ENCODE results near the gene NUDT2. TPM values are rescaled to one million over a fixed set of nuclear protein-coding genes. Genes with fewer than 3 reads are reported as not detected.
A peak's percentile ranks its signal among the peaks of the same experiment; 100 is the strongest.
"Not testable (repeated sequence)": the region's sequence is repeated elsewhere in the genome, so short reads cannot be mapped to it uniquely, and the experiment has no call there.

Gene NUDT2
- 10 to 100 TPM; 28.9 to 29.7 TPM for total RNA-seq

DNA sequence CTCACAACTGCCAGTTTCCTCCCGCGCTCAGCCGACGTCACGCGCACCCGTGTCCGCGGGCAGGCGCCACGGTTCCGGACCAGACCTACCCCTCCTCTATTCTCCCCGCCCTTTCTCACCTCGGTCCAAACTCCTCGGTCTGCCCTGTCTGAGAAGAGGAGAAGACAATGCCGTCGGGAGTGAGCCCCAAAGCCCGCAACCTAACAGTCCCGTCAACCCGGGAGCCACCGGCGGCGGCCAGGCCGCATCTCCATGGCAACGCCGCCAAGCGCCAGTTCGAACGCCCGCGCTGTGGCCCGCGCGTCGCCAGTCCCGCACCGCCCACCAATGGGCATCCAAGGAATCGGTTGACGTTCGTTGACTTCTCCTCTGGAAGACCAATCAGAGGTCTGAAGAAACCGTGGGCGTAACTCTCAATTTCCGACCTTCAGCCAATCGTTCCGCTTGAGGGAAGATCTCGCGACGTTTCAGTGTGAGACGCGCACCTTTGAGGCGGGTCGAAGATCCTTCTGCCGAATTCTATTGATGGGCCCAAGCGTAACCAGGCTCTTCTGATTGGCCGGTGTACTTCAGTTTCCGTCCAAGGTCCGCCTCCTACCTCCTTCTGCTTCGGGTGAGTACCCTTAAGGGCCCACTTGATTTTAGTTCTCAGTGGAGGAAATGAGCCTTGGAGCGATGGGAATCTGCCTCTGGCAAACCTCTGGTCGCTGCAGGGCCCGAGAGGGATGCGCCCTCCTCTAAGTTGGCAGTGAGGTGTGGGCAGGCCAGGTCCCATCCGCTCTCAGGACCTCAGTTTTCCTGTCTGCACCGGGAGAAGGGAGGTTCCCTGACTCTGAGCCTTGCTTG is at the start of gene NUDT2, which contains the start of gene KIF24:
NUDT2 (plus strand) TSS at position 583 of the 846 bp plus-strand sequence. CDS start 9,471 bp downstream, outside the sequence.
KIF24 (minus strand) TSS at position 282 of the 846 bp plus-strand sequence. CDS start 17,922 bp downstream, outside the sequence.
- peak within 1 kb of the TSS; percentile 95 for H3K27ac Mint-ChIP-seq
- DNase-seq (peak; percentile 99), ATAC-seq (peak; percentile 93)
- peak within 1 kb of the TSS; percentile 90 for H3K4me3 Mint-ChIP-seq
- CTCF ChIA-PET: no interaction called here
- H3K27me3 Mint-ChIP-seq: no peaks in the 10 kb centered on the region
- H3K36me3 Mint-ChIP-seq: no peaks in the 10 kb centered on the region
- H3K4me1 Mint-ChIP-seq: peaks cover 35% of the 10 kb centered on the region
- no peaks in the 10 kb centered on the region for H3K9me3 Mint-ChIP-seq (ENCODE audit: low read depth)

DNA sequence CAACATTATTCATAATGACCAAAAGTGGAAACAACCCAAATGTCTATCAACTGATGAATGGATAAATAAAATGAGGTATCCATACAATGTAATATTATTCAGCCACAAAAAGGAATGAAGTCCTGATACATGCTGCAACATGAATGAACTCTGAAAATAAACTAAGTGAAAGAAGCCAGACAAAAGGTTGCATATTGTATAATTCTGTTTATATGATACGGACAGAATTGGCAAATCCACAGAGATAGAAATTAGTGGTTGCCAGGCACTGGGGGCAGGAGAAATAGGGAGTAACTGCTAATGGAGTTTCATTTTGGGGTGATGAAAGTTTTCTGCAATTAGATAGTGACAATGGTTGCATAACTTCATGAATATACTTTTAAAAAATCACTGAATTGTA is 47.3 kb upstream of the NUDT2 start:
- CTCF ChIA-PET: no interaction called here
- Mint-ChIP-seq H3K27me3 (no peaks in the 10 kb centered on the region), H3K9me3 (ENCODE audit: low read depth) (no peaks in the 10 kb centered on the region), H3K27ac (no peak overlapping the region), H3K4me3 (no peak overlapping the region), H3K36me3 (peaks cover 20% of the 10 kb centered on the region), H3K4me1 (peaks cover 6% of the 10 kb centered on the region)
- DNase-seq (no peak), ATAC-seq (no peak)

DNA sequence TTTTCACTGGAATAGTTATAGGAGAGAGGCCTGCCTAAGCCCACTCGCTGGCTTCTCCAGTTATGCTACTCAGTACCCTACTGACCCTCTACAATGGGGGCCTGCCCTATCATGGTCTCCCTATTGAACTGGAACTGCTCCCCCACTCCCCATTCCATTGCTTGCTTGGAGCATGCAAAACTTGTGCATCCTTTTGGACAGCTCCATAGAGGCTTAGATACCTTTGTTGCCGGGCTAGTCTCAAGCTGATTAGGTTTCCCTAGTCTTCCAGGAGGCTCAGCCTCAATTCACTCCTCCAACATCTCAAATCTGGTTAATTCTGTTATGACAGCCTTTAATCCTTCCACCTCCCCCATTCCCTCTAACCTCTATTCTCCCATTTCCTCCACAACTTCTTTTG is 40.2 kb upstream of the NUDT2 start:
- Mint-ChIP-seq H3K9me3 (ENCODE audit: low read depth) (no peaks in the 10 kb centered on the region), H3K36me3 (peaks cover 17% of the 10 kb centered on the region), H3K4me1 (no peaks in the 10 kb centered on the region), H3K27me3 (no peaks in the 10 kb centered on the region), H3K27ac (no peak overlapping the region), H3K4me3 (no peak overlapping the region)
- DNase-seq (no peak), ATAC-seq (no peak)
- CTCF ChIA-PET: no interaction called here

DNA sequence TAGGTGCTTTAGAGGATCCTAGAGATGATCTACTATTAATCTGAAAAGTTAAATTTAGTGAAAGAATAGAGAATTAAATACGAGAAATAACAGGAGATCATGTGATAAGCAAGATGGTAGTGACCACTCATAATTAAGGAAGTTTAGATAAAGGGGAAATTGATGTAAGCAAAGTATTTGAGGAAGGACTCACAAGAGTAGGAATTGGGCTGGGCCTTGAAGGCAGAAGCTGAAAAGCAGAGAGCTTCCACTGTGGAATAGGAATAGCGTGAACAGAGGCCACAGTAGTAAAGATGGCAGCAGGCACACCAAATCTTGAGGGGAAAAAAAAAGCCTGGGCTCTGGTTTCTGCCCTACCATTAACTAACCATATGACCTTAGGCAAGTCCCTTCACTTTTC is 38.3 kb upstream of the NUDT2 start:
- Mint-ChIP-seq H3K4me1 (no peaks in the 10 kb centered on the region), H3K36me3 (peaks cover 15% of the 10 kb centered on the region), H3K27ac (no peak overlapping the region), H3K9me3 (ENCODE audit: low read depth) (no peaks in the 10 kb centered on the region), H3K4me3 (no peak overlapping the region), H3K27me3 (no peaks in the 10 kb centered on the region)
- CTCF ChIA-PET: no interaction called here
- DNase-seq: no peak
- no peak for ATAC-seq

DNA sequence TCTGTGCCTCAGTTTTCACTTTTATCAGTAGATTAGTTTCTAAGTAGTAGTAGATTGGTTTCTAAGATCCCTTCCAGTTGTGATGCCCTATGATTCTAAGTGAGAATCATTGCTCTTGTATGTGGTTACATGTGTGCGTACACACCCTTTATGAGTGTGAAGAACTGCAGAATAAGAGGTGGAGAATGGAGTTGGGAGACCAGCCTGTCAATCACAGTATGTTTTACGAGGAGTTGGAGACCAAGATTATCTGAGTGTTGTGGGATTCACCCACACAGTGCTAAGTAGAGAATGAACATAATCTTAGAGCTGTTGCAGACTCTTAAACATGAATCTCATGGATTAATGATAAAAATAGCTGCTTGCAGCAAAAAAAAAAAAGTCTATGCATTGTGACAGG is 37.9 kb upstream of the NUDT2 start:
- no peaks in the 10 kb centered on the region for H3K27me3 Mint-ChIP-seq
- ATAC-seq (no peak), DNase-seq (no peak)
- no peak overlapping the region for H3K4me3 Mint-ChIP-seq
- no peaks in the 10 kb centered on the region for H3K4me1 Mint-ChIP-seq
- H3K9me3 Mint-ChIP-seq (ENCODE audit: low read depth): no peaks in the 10 kb centered on the region
- peaks cover 11% of the 10 kb centered on the region for H3K36me3 Mint-ChIP-seq
- H3K27ac Mint-ChIP-seq: no peak overlapping the region
- CTCF ChIA-PET: no interaction called here

DNA sequence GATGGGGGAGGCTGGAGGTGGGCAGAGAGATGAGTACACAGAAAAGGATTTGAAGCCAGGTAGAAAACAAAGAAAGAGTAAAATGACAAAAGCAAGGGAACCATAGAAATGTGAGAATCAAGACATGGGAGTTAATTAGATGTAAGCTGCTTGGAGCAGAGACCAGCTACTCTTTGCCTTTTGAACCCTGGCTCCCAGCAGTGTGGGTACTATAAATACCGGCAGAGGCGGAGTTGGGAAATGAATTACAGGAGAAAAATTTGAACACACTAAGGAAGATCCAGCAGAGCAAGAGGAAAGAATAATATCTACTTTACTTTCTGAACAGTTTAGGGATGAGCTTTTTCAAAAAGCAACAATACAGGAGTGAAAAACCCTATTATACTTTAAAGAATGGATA is 36.8 kb upstream of the NUDT2 start:
- H3K36me3 Mint-ChIP-seq: peaks cover 5% of the 10 kb centered on the region
- no peaks in the 10 kb centered on the region for H3K27me3 Mint-ChIP-seq
- no peak overlapping the region for H3K27ac Mint-ChIP-seq
- H3K9me3 Mint-ChIP-seq (ENCODE audit: low read depth): no peaks in the 10 kb centered on the region
- DNase-seq: no peak
- no peaks in the 10 kb centered on the region for H3K4me1 Mint-ChIP-seq
- CTCF ChIA-PET: interaction anchor here (1.8 kb wide), 1 partner anchor 39 kb away, joined by 5 read pairs; no protein-coding TSS in a partner anchor
- no peak overlapping the region for H3K4me3 Mint-ChIP-seq
- no peak for ATAC-seq

DNA sequence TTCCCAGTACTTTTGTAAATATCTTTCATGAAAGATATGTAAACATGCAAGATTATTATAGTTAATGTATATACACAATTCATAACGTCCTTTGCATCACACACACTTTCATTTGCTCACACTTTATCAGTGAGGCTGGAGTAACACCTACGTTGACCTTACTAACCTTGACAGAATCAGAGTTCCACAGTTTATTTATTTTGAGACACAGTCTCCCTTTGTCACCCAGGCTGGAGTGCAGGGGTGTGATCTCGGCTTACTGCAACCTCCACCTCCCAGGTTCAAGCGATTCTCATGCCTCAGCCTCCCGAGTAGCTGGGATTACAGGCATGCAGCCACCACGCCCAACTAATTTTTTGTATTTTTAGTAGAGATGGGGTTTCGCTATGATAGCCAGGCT is 28.3 kb upstream of the NUDT2 start:
- not testable (repeated sequence) for ATAC-seq; DNase-seq; H3K27me3 Mint-ChIP-seq; H3K4me1 Mint-ChIP-seq; H3K27ac Mint-ChIP-seq; H3K36me3 Mint-ChIP-seq; H3K9me3 Mint-ChIP-seq (ENCODE audit: low read depth); H3K4me3 Mint-ChIP-seq
- CTCF ChIA-PET: interaction anchor here (0.7 kb wide), 1 partner anchor 177 kb away, joined by 3 read pairs; no protein-coding TSS in a partner anchor

DNA sequence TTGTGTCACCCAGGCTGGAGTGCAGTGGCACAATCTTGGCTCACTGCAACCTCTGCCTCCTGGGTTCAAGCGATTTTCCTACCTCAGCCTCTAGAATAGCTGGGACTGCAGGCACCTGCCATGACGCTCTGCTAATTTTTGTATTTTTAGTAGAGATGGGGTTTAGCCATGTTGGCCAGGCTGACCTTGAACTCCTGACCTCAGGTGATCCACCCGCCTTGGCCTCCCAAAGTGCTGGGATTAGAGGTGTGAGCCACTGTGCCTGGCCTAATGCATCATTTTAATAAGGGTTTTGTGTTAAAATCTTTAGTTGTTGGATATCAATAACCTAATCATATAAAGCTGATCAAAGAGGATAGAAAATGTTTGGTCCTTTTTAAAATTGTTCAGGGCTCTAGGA is 21.1 kb upstream of the NUDT2 start:
- H3K36me3 Mint-ChIP-seq: not testable (repeated sequence)

DNA sequence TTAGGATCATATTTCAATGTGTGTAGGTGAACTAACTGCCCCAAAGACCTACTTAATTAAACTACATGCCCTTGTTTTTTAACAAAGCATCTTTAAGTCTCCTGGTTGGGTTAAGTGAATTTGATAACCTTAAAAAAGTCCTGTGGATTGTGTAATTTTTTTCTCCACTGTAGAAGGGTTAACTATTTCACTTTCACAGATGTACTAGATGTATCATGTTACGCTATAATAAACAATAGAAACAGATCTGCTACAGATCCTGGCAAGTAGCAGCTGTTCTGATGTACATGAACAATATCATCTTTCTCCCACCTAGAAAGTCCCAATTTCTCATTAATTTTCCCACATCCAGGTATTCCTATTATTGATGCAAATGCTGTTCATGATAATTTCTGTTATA is 19.2 kb upstream of the NUDT2 start:
- ATAC-seq (no peak), DNase-seq (no peak)
- no peaks in the 10 kb centered on the region for H3K4me1 Mint-ChIP-seq
- no peaks in the 10 kb centered on the region for H3K9me3 Mint-ChIP-seq (ENCODE audit: low read depth)
- H3K36me3 Mint-ChIP-seq: peaks cover 3% of the 10 kb centered on the region
- no peak overlapping the region for H3K4me3 Mint-ChIP-seq
- H3K27ac Mint-ChIP-seq: no peak overlapping the region
- CTCF ChIA-PET: no interaction called here
- H3K27me3 Mint-ChIP-seq: no peaks in the 10 kb centered on the region

More for the DNA sequence above, 21.1 kb upstream of the NUDT2 start:
- not testable (repeated sequence) for ATAC-seq; H3K27ac Mint-ChIP-seq; H3K9me3 Mint-ChIP-seq (ENCODE audit: low read depth); H3K27me3 Mint-ChIP-seq; H3K4me1 Mint-ChIP-seq; DNase-seq; H3K4me3 Mint-ChIP-seq
- CTCF ChIA-PET: interaction anchor here (0.7 kb wide), 1 partner anchor 20 kb away, joined by 3 read pairs; no protein-coding TSS in a partner anchor

DNA sequence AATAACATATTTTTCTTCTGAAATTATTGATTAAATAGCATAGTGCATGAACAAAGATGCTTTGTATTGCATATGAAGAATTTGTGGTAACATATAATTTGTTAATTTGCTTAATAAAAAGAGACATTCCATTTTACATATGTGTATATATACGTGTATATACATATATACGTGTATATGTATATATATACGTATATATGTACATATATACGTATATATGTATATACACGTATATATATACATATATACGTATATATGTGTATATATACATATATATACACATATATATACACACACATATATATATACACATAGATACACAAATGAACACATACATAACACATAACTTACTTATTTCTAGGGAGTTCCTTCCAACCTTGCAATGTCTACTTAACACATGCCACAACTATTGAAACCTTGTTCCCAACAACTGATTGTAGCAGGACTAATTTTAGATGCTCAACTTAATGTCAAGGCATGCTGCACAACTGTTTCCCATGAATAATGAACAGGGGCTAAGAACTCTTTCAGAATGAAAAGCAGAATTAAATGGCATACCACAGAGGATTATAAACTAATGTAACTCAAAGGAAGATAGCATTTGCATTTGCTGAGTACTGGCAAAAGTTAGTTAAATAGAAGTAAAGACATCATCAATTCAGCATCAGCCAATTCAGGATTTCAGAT is 17.7 kb upstream of the NUDT2 start:
- H3K36me3 Mint-ChIP-seq: peaks cover 3% of the 10 kb centered on the region
- no peak overlapping the region for H3K4me3 Mint-ChIP-seq
- no peak overlapping the region for H3K27ac Mint-ChIP-seq
- H3K27me3 Mint-ChIP-seq: no peaks in the 10 kb centered on the region
- ATAC-seq: no peak
- H3K9me3 Mint-ChIP-seq (ENCODE audit: low read depth): no peaks in the 10 kb centered on the region
- CTCF ChIA-PET: no interaction called here
- H3K4me1 Mint-ChIP-seq: no peaks in the 10 kb centered on the region
- no peak for DNase-seq

DNA sequence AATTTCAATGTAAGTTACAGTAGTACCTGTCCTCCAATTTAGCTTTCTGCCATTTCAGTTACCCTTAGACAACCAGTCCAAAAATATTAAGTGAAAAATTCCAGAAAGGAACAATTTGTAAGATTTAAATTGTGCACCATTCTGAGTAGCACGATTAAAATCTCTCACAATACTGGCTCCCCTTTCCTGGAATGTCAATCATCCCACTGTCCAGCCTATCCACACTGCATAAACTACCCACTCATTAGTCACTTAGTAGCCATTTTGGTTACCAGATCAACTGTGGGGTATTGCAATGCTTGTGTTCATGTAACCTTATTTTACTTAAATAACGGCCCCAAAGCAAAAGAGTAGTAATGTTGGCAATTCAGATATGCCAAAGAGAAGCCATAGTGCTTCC is 11.9 kb upstream of the NUDT2 start:
- H3K9me3 Mint-ChIP-seq (ENCODE audit: low read depth): no peaks in the 10 kb centered on the region
- ATAC-seq: no peak
- CTCF ChIA-PET: no interaction called here
- DNase-seq: no peak
- no peak overlapping the region for H3K27ac Mint-ChIP-seq
- H3K36me3 Mint-ChIP-seq: peaks cover 8% of the 10 kb centered on the region
- no peaks in the 10 kb centered on the region for H3K27me3 Mint-ChIP-seq
- no peak overlapping the region for H3K4me3 Mint-ChIP-seq
- H3K4me1 Mint-ChIP-seq: no peaks in the 10 kb centered on the region

DNA sequence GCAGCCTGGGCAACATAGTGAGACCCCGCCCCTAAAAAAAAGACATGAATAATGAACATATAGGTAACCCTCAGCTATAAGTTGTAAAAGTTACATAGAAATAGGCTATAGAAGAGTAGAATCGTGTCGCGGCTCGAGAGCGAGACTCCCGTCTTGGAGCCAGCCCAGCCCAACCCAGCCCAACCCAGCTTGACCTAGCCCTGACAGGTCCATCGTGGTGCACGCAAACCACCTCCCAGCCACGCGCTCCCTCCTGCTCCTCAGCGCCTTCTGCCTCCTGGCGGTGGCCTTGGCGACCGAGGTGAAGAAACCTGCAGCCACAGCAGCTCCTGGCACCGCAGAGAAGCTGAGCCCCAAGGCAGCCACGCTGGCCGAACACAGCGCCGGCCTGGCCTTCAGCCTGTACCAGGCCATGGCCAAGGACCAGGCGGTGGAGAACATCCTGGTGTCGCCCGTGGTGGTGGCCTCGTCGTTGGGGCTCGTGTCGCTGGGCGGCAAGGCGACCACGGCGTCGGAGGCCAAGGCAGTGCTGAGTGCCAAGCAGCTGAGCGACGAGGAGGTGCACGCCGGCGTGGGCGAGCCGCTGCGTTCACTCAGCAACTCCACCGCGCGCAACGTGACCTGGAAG is 11.1 kb upstream of the NUDT2 start:
- no peak overlapping the region for H3K27ac Mint-ChIP-seq
- no peak for ATAC-seq
- H3K4me1 Mint-ChIP-seq: no peaks in the 10 kb centered on the region
- no peaks in the 10 kb centered on the region for H3K27me3 Mint-ChIP-seq
- H3K36me3 Mint-ChIP-seq: peaks cover 8% of the 10 kb centered on the region
- no peaks in the 10 kb centered on the region for H3K9me3 Mint-ChIP-seq (ENCODE audit: low read depth)
- no peak overlapping the region for H3K4me3 Mint-ChIP-seq
- CTCF ChIA-PET: interaction anchor here (1.4 kb wide), 1 partner anchor 10 kb away, joined by 3 read pairs; no protein-coding TSS in a partner anchor
- no peak for DNase-seq

DNA sequence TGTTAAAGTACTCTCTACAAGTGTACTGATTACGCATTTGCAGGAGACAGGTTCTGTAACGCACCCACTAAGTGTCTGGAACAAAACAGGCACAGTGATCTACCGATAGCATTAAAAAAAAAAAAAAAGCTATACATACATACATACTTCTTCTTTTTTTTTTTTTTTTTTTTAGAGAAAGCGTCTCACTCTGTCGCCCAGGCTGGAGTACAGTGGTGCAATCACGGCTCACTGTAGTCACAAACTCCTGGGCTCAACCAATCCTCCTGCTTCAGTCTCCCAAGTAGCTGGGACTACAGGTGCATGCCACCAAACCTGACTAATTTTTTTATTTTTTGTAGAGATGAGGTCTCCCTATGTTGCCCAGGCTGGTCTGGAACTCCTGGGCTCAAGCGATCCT is 7.9 kb upstream of the NUDT2 start:
- no peaks in the 10 kb centered on the region for H3K27me3 Mint-ChIP-seq
- H3K4me3 Mint-ChIP-seq: no peak overlapping the region
- H3K4me1 Mint-ChIP-seq: peaks cover 2% of the 10 kb centered on the region
- no peak for DNase-seq
- peaks cover 6% of the 10 kb centered on the region for H3K36me3 Mint-ChIP-seq
- no peak overlapping the region for H3K27ac Mint-ChIP-seq
- no peaks in the 10 kb centered on the region for H3K9me3 Mint-ChIP-seq (ENCODE audit: low read depth)
- CTCF ChIA-PET: no interaction called here
- ATAC-seq: no peak

Measured in activated CD8-positive, alpha-beta memory T cell treated with anti-CD3 and anti-CD28 coated beads, Interleukin-2, amount 10 ng/mL, durations not matched to agents 7 days and 5 days (primary cell).